GM12878 (cell line): Measurements from ENCODE around the gene UCKL1. TPM values are rescaled to one million over a fixed set of nuclear protein-coding genes. Genes with fewer than 3 reads are reported as not detected.

Source experiments
- BCL3 ChIP-seq: IDR thresholded peaks from 2 replicates; pipeline ENCODE4 v1.6.1; 2011; ENCODE audit warnings: borderline replicate concordance, low read depth, mild to moderate bottlenecking, moderate library complexity, low read length; ENCODE audit not compliant: insufficient read depth, poor library complexity, severe bottlenecking
- BHLHE40 ChIP-seq, 2 experiments: fragments of 450-650 bp in 1 of 2; IDR thresholded peaks; 2 replicates each; pipeline ENCODE4 v1.6.1; 2011 to 2017; ENCODE audit warnings: low read depth in 2 of 2, borderline replicate concordance in 1 of 2, improper control_type of control experiment in 1 of 2, low read length in 1 of 2, mild to moderate bottlenecking in 1 of 2
- CEBPB ChIP-seq, 2 experiments: fragments of 150-350 bp in 1 of 2; IDR thresholded peaks; 2 replicates each; pipeline ENCODE4 v1.6.1; 2012 to 2014; ENCODE audit warnings: low read depth in 2 of 2, low read length in 2 of 2, borderline replicate concordance in 1 of 2, inconsistent platforms in 1 of 2
- ELK1 ChIP-seq: IDR thresholded peaks from 2 replicates; pipeline ENCODE4 v1.6.1; 2012; ENCODE audit warnings: low read depth, low read length, improper control_type of control experiment
- FOXM1 ChIP-seq: IDR thresholded peaks from 2 replicates; pipeline ENCODE4 v1.6.1; 2012; ENCODE audit warnings: low read depth, mild to moderate bottlenecking, inconsistent platforms, low read length, moderate library complexity
- GATAD2B ChIP-seq: fragments of 450-650 bp; conservative IDR thresholded peaks from 2 replicates; pipeline ENCODE4 v1.6.1; 2017; ENCODE audit warnings: low read depth, mild to moderate bottlenecking, moderate library complexity
- HDGF ChIP-seq: fragments of 450-650 bp; IDR thresholded peaks from 2 replicates; pipeline ENCODE4 v1.6.1; 2016; ENCODE audit warnings: antibody characterized with exemption
- IRF5 ChIP-seq: fragments of 450-650 bp; IDR thresholded peaks from 2 replicates; pipeline ENCODE4 v1.6.1; 2017; ENCODE audit warnings: borderline replicate concordance
- KDM1A ChIP-seq: fragments of 200-600 bp; sonication (generic); IDR thresholded peaks from 2 replicates; pipeline ENCODE4 v1.6.1; 2016; ENCODE audit warnings: borderline replicate concordance
- MAX ChIP-seq: IDR thresholded peaks from 2 replicates; pipeline ENCODE4 v1.6.1; 2012; ENCODE audit warnings: low read depth, low read length, improper control_type of control experiment
- NFYB ChIP-seq: IDR thresholded peaks from 2 replicates; pipeline ENCODE4 v1.6.1; 2011; ENCODE audit warnings: low read depth, mild to moderate bottlenecking, low read length, improper control_type of control experiment, moderate library complexity; ENCODE audit not compliant: insufficient read depth
- NKRF ChIP-seq: fragments of 450-650 bp; conservative IDR thresholded peaks from 2 replicates; pipeline ENCODE4 v1.6.1; 2017; ENCODE audit warnings: mild to moderate bottlenecking, moderate library complexity
- NR2F1 ChIP-seq: fragments of 450-650 bp; conservative IDR thresholded peaks from 2 replicates; pipeline ENCODE4 v1.6.1; 2017; ENCODE audit warnings: mild to moderate bottlenecking
- PML ChIP-seq: IDR thresholded peaks from 2 replicates; pipeline ENCODE4 v1.6.1; 2012; ENCODE audit warnings: low read length, inconsistent platforms
- POLR2A ChIP-seq: IDR thresholded peaks from 2 replicates; pipeline ENCODE4 v1.6.1; 2011; ENCODE audit warnings: low read depth, mild to moderate bottlenecking, low read length
- POLR2AphosphoS5 ChIP-seq: IDR thresholded peaks from 2 replicates; pipeline ENCODE4 v1.6.1; 2011; ENCODE audit warnings: mild to moderate bottlenecking, low read length, inconsistent platforms
- POU2F2 ChIP-seq: IDR thresholded peaks from 3 replicates; pipeline ENCODE4 v1.6.1; 2011; ENCODE audit warnings: low read depth, mild to moderate bottlenecking, low read length, borderline replicate concordance
- SP1 ChIP-seq: IDR thresholded peaks from one replicate; pipeline ENCODE4 v1.6.1; 2011; ENCODE audit warnings: low read depth, low read length
- TCF3 ChIP-seq: IDR thresholded peaks from 2 replicates; pipeline ENCODE4 v1.6.1; 2012; ENCODE audit warnings: low read depth, mild to moderate bottlenecking, low read length, borderline replicate concordance; ENCODE audit not compliant: insufficient read depth
- TCF7 ChIP-seq: IDR thresholded peaks from 2 replicates; pipeline ENCODE4 v1.6.1; 2014; ENCODE audit warnings: antibody characterized with exemption, borderline replicate concordance
- USF2 ChIP-seq: IDR thresholded peaks from 2 replicates; pipeline ENCODE4 v1.6.1; 2011; ENCODE audit warnings: low read depth, low read length, improper control_type of control experiment, borderline replicate concordance
- polyA plus RNA-seq, 11 experiments: library from polyadenylated mRNA; depleted of rRNA in 4 of 11; unstranded in 6 of 11; stranded (reverse) in 5 of 11; fragments of >200 nt; fragmentation: Nextera tagmentation in 4 of 11; fragmentation: Illumina TruSeq in 1 of 11; extraction: Ambion mirVana in 4 of 11; extraction: Trizol in 1 of 11; gene quantifications; 1 replicate in 1 of 11; 2 replicates in 10 of 11; pipeline versions ENCODE4 v1.2.1 to v1.2.3, GENCODE V29; 2011 to 2016; ENCODE audit warnings: inconsistent platforms in 2 of 11, missing spikeins in 2 of 11, low read depth in 1 of 11
- total RNA-seq, 4 experiments: library from RNA; depleted of rRNA in 3 of 4; stranded (reverse); fragments of >200 nt in 3 of 4; fragmentation: Illumina TruSeq in 1 of 4; extraction: Trizol in 1 of 4; gene quantifications; 2 replicates each; pipeline versions ENCODE4 v1.2.1 to v1.2.3, GENCODE V29; 2013 to 2021

UCKL1 gene
- total and polyA plus RNA-seq, 10 of the 15 experiments (the other 5 are each of a cell fraction or from before 2014, with no cell fraction given): 2.4 to 36.3 (median 24.8) TPM

GRCh38 chr20:63972312-63973159, 16.3 kb upstream of the UCKL1 start (continued):
- TF ChIP-seq HDGF: peak; percentile 82; the same call in 1 of the 2 replicates
- TF ChIP-seq SP1: no peak
- TF ChIP-seq POLR2AphosphoS5: 0 out of 2 replicates have a peak, but pooled peaks have one; percentile 34
- no peak for TF ChIP-seq USF2
- TF ChIP-seq PML: no peak
- no peak for TF ChIP-seq BHLHE40 (IDR thresholded peaks at IDR 0.05; ENCODE audit: borderline replicate concordance in 1 of 2, low read depth in 2 of 2, low read length in 1 of 2)
- TF ChIP-seq TCF7: no peak
- peak; percentile 63 for TF ChIP-seq POLR2A
- no peak for TF ChIP-seq NKRF
- TF ChIP-seq ELK1: no peak
- no peak for TF ChIP-seq CEBPB (IDR thresholded peaks at IDR 0.05; ENCODE audit: borderline replicate concordance in 1 of 2, low read depth in 2 of 2, low read length in 2 of 2)
- TF ChIP-seq FOXM1: no peak
- no peak for TF ChIP-seq NR2F1
- TF ChIP-seq POU2F2: no peak
- TF ChIP-seq BCL3: peak; percentile 13
- no peak for TF ChIP-seq MAX
- TF ChIP-seq TCF3: no peak
- no peak for TF ChIP-seq IRF5
- TF ChIP-seq GATAD2B: no peak
- TF ChIP-seq KDM1A: no peak
- no peak for TF ChIP-seq NFYB
